MV-4-11 (cell line): ENCODE data around the gene CDC37L1.
A peak's percentile ranks its signal among the peaks of the same experiment; 100 is the strongest.
"Not testable (repeated sequence)": the region's sequence is repeated elsewhere in the genome, so short reads cannot be mapped to it uniquely, and the experiment has no call there.

Experiments
- DNase-seq: peaks from one replicate; lab custom pipeline; 2025; lab: John Stamatoyannopoulos, UW

The CDC37L1 gene

DNA sequence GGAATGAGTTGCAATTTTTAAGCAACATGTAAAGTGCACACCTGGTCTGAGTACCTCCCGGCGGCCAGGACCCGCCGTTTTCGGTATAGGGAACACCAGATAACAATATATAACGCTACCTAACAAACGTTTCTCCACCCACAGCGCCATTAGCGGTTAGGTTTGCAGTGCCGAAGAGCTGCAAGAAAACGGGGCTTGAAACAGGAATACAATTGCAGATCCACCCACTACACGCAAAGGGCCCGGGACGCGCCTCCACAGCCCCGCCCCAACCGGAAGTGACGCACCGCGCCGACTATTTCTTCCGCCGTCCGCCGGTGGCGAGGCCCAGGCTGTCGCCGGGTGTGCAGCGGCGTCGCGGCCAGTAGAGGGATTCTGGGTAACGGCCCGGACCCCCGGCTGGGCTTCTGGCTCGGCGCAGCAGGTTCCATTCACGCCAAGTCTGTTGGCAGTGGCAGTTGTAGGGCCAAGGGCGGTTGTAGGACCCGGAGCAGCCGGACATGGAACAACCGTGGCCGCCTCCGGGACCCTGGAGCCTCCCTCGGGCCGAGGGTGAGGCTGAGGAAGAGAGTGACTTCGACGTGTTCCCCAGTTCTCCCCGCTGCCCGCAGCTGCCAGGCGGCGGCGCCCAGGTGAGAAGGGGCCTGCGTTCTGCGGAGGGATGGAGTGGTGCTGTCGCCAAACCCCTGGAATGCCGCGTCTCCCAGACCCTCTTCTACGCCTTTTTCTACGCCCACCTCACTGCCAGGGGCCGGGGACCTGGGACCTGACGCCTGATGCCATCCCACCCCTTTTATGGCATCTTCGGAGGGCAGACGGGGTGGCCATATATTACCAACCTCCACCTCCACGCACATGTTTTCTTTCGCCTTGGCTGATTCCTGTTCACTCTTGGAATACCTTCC, at the start of gene CDC37L1:
Gene CDC37L1, plus strand, starts transcription at position 302 of the 905 bp plus-strand sequence. Its CDS starts 199 bp downstream, at position 501.
- peak; percentile 94 for DNase-seq

- no peak for DNase-seq
Measured at GRCh38 chr9:4630836-4631235, 48.5 kb upstream of the CDC37L1 start.

GRCh38 chr9:4638968-4639367, 40.4 kb upstream of the CDC37L1 start:
- no peak for DNase-seq

- DNase-seq = no peak
Measured at GRCh38 chr9:4639420-4639819, 39.9 kb upstream of the CDC37L1 start.

- DNase-seq = no peak
Measured at GRCh38 chr9:4640027-4640426, 39.3 kb upstream of the CDC37L1 start.

DNA sequence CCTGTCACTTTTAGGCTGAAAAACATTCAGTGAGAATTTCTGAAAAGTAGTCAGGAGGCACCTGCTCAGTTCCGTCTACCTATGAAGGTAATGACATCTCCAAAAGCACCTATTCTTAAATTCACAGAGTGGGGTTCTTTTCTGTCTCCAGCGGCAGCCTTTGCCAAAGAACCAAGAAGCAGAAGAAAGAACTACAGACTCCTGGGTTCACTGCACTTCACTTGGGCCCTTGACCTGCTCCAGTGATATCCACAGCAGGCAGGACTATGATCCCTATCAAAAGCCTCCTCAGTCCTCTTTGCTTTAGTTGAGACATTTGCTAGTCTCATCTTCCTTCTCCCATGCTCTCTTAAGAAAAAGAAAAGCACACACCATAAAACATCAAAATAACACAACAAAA, 37.0 kb upstream of the CDC37L1 start:
- no peak for DNase-seq

DNA sequence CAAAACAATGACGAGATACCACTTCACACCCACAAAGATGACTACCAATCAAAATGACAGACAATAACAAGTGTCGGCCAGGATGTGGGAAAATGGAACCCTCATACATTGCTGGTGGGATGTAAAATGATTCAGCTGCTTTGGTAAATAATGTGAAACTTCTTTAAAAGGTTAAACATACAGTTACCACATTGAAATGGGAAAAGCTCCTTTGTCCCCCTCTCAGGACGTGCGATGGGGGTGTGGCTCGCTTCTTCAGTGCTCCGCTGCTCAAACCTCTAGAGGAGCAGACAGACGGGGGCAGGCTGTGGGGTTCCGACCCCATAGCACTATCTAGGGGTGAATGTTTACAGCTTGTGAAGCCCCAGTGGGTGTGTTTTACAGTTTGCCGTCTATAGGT, 25.3 kb upstream of the CDC37L1 start:
- no peak for DNase-seq

- DNase-seq = no peak
Measured at GRCh38 chr9:4654538-4654937, 24.8 kb upstream of the CDC37L1 start.

- DNase-seq = not testable (repeated sequence)
Measured at GRCh38 chr9:4656196-4656595, 23.2 kb upstream of the CDC37L1 start.

DNA sequence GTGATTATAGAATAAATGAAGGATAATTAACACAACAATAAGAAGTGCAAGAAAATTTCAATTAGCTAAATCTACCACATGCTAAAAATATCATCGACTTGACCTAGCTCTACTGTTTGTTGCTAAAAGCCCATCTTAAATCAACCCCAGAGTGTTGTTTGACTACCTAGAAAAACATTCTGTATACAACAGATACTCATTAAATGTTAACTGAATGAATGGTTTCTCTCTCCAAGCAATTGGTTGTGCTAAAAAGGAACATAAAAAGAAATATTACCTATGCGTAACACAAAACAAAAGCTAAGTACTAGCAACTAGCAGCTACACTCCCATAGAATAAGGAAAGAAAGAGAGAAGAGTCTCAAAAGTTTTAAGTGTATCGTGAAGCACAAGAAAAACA, 22.7 kb upstream of the CDC37L1 start:
- DNase-seq = no peak

DNA sequence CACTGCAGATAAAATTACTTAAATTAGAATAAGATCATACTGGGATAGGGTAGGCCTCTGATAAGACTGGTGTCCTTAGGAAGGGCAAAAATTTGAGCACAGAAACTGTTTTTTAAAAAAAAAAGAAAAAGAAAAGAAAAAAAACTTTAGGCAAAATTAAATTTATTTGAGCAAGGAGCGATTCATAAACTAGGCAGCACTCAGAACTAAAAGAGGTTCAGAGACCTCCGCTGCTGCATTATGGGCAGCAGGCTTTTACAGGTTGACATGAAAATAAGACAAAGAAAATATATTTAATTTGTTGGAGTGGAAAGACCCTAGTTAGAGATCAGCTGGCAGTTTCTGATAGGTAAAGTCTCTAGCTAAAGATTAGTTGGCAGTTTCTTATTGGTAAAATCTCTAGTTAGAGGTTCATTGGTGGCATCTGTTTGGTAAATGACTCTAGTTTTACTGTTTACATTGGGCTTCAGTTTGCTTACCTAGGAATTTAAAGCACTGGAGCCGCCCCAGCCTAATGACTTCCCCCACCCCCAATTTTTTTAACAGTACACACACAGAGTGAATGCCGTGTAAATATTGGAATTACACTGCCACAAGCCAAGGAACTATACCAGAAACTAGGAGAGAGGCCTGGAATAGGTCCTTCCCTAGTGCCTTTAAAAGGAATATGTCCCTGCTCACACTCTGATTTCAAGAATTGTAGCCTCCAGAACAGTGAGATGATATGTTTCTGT, 21.8 kb upstream of the CDC37L1 start:
- DNase-seq = no peak

GRCh38 chr9:4660665-4661064, 18.7 kb upstream of the CDC37L1 start:
- not testable (repeated sequence) for DNase-seq

DNA sequence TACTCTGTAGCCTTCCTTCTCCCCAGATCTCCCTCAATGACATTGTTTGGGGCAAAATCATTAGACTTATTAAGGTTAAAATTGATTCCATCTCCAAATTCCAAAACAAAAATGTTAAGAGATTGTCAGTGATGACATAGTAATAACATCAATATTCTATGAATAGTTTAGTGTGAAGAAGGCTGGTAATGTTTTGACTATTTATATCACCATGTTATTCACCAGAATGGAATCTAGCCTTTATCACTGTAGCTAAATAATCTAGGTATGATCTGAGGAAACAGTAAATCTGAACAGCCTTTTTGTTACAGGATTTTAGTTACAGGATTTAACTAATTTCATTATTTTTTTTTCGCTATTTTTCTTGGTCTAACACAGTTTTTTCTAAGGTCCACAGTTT, 18.2 kb upstream of the CDC37L1 start:
- no peak for DNase-seq

- DNase-seq = peak; percentile 7
Measured at GRCh38 chr9:4661611-4662010, 17.8 kb upstream of the CDC37L1 start.

DNA sequence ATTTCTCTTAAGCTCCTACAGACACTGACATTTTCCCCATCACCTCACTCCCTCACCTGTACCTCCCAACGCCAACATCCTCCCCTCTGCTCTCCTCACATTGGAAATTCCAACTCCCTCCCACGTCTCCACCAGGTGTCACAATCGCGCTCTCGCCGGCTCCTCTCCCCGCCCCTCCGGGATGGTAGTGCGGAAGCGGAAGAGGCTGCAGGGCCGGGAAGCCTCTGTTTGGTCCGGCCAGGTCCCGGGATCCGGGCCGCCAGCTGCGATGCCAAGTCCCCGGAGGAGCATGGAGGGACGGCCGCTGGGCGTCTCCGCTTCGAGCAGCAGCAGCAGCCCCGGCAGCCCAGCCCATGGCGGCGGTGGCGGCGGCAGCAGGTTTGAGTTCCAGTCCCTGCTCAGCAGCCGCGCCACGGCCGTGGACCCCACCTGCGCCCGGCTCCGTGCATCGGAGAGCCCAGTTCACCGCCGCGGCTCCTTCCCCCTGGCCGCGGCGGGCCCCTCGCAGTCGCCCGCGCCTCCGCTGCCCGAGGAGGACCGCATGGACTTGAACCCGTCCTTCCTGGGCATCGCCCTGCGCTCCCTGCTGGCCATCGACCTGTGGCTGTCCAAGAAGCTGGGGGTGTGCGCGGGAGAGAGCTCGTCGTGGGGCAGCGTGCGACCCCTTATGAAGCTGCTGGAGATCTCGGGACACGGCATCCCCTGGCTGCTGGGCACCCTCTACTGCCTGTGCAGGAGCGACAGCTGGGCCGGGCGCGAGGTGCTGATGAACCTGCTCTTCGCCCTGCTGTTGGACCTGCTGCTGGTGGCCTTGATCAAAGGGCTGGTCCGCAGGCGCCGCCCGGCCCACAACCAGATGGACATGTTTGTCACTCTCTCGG, 17.0 kb upstream of the CDC37L1 start, which contains the start of gene PLPP6:
Gene PLPP6, plus strand, starts transcription at position 187 of the 881 bp plus-strand sequence. Its CDS starts 82 bp downstream, at position 269.
- DNase-seq = peak; percentile 67

GRCh38 chr9:4662989-4663792, 16.2 kb upstream of the CDC37L1 start:
- DNase-seq = no peak

DNA sequence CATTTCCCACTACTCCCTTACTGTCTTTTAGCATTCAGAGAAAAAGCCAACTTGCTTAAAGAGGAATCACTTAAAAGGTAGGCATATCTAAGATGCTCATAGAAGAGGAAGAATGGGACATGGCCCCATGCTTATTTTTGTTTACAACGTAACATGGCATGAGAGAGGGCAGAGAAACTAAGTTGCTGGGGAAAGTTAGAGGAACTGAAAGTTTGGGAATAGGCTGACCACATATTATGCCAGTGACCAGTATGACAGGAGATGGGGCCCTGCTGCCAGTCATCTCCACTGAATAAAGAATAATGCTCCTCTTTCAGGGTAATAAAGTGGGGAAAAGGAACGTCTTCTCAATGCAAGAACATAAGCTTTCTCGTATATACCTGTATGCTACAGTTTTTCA, 15.4 kb upstream of the CDC37L1 start:
- peak; percentile 63 for DNase-seq

DNA sequence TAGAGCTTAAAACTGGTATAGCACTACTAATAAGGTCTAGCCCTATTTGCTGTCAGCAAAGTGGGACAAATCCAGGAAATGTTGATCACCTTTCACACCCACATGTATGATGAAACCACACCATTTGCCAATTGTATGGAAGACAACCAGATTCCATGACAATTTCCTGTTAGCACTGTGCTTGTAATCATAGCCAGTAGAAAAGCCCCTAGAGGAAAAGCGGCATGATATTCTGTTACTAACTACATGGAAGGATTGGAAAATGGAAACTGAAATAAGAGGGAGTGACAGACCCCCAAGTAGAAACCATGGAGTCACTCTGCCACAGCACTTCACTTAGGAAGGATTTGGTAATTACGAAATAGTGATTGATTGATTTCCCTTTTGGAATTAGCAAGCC, 14.0 kb upstream of the CDC37L1 start:
- no peak for DNase-seq

GRCh38 chr9:4666042-4666699, 13.2 kb upstream of the CDC37L1 start, which contains the start of gene SPATA6L:
Gene SPATA6L (minus strand): TSS chr9:4666480. CDS start chr9:4666250, 230 bp downstream.
- DNase-seq = no peak

GRCh38 chr9:4667681-4668080, 11.7 kb upstream of the CDC37L1 start:
- no peak for DNase-seq
